Left lung (tissue), 10 donors: ENCODE data around the gene BACE1-AS. TPM values are rescaled to one million over a fixed set of nuclear protein-coding genes. Genes with fewer than 3 reads are reported as not detected.
"Not testable (repeated sequence)": the region's sequence is repeated elsewhere in the genome, so short reads cannot be mapped to it uniquely, and the experiment has no call there.

ENCODE experiments used
- ATAC-seq: fragments of 200-7000 bp; cut with Tn5 transposase; one replicate; pipeline ENCODE4 v1.9.1; 2020; ENCODE audit warnings: moderate library complexity
- DNase-seq, 4 donors: peaks; one replicate each; pipeline ENCODE4 v3.0.0-alpha.2; 2013 to 2020
- H3K27ac ChIP-seq, 2 donors: fragments of 200-600 bp; sonication (generic) in 1 of 2; one replicate each; pipeline versions ENCODE4 v1.5.0 to v1.8.0; 2020 to 2021
- H3K27me3 ChIP-seq, 2 donors: fragments of 200-600 bp; sonication (generic) in 1 of 2; one replicate each; pipeline versions ENCODE4 v1.5.0 to v1.8.0; 2020 to 2021
- H3K36me3 ChIP-seq, 2 donors: fragments of 200-600 bp; sonication (generic) in 1 of 2; one replicate each; pipeline versions ENCODE4 v1.5.0 to v1.8.0; 2020 to 2021
- H3K4me1 ChIP-seq, 2 donors: fragments of 200-600 bp; one replicate each; pipeline ENCODE4 v1.8.0; 2021
- H3K4me3 ChIP-seq, 2 donors: fragments of 200-600 bp; sonication (generic) in 1 of 2; one replicate each; pipeline versions ENCODE4 v1.5.0 to v1.8.0; 2020 to 2021; ENCODE audit warnings: mild to moderate bottlenecking in 1 of 2
- H3K9me3 ChIP-seq, 2 donors: fragments of 200-600 bp; sonication (generic) in 1 of 2; one replicate each; pipeline versions ENCODE4 v1.5.0 to v1.8.0; 2020 to 2021
- CTCF ChIP-seq, 2 donors: fragments of 200-600 bp; sonication (generic) in 1 of 2; IDR thresholded peaks; one replicate each; pipeline versions ENCODE4 v1.5.0 to v1.8.0; 2021; ENCODE audit warnings: antibody characterized with exemption in 2 of 2
- intact Hi-C, 2 donors: fragments of 100-400 bp; cut with DNase I; formaldehyde crosslinking; loops; one replicate each; pipeline versions ENCODE4 v1.11.2 to v1.14.2; 2022
- polyA plus RNA-seq, 6 donors: library from polyadenylated mRNA; unstranded; fragments of 120-200 nt; gene quantifications; one replicate each; pipeline ENCODE4 v1.2.1, GENCODE V29; 2013; ENCODE audit not compliant: insufficient read length in 6 of 6
- total RNA-seq, 2 donors: library from RNA; stranded (reverse); fragmentation: NEBNext Ultra II Directional; extraction: Animal tissue kit (Norgen Biotek cat#: 25700); gene quantifications; one replicate each; pipeline ENCODE4 v1.2.1, GENCODE V29; 2021
- donor health status: DM: no; HTN: yes; CAD: no.
- donor health status: DM: no; HTN: no; CAD: no.

The BACE1-AS gene
- total and polyA plus RNA-seq, 8 donors, result 6.4 to 24.3 (median 21.6) TPM

- intact Hi-C loops, result no loop called here
- Histone ChIP-seq H3K27ac (no peak overlapping the region), H3K36me3 (peaks cover 0 to 37% of the 10 kb centered on the region in 2 donors), H3K4me3 (no peak overlapping the region), H3K27me3 (no peaks in the 10 kb centered on the region), H3K4me1 (no peaks in the 10 kb centered on the region), H3K9me3 (no peaks in the 10 kb centered on the region)
- ATAC-seq (no peak), DNase-seq (no peak)
- no peak for TF ChIP-seq CTCF (IDR thresholded peaks at IDR 0.05)
These were observed 35.2 kb upstream of the BACE1-AS start for GRCh38 chr11:117255966-117256365.

- intact Hi-C loops, result no loop called here
- H3K36me3 ChIP-seq, result peaks cover 0 to 43% of the 10 kb centered on the region in 2 donors
- peak; percentile 27 for ATAC-seq
These were observed 34.6 kb upstream of the BACE1-AS start for GRCh38 chr11:117256573-117256972.

GRCh38 chr11:117258576-117258975 is 32.6 kb upstream of the BACE1-AS start:
- Histone ChIP-seq H3K4me3 (no peak overlapping the region), H3K9me3 (no peaks in the 10 kb centered on the region), H3K36me3 (peaks cover 0 to 36% of the 10 kb centered on the region in 2 donors), H3K27ac (no peak overlapping the region), H3K27me3 (no peaks in the 10 kb centered on the region), H3K4me1 (no peaks in the 10 kb centered on the region)
- intact Hi-C loops, result no loop called here
- ATAC-seq, result no peak
- no peak for TF ChIP-seq CTCF (IDR thresholded peaks at IDR 0.05)
- no peak for DNase-seq

More at GRCh38 chr11:117256573-117256972, 34.6 kb upstream of the BACE1-AS start:
- no peak overlapping the region for H3K27ac ChIP-seq
- no peaks in the 10 kb centered on the region for H3K27me3 ChIP-seq
- H3K4me1 ChIP-seq, result no peaks in the 10 kb centered on the region
- no peak for DNase-seq
- TF ChIP-seq CTCF (IDR thresholded peaks at IDR 0.05), result no peak
- no peaks in the 10 kb centered on the region for H3K9me3 ChIP-seq
- no peak overlapping the region for H3K4me3 ChIP-seq

- intact Hi-C loops, result no loop called here
- no peaks in the 10 kb centered on the region for H3K27me3 ChIP-seq
- TF ChIP-seq CTCF (IDR thresholded peaks at IDR 0.05), result no peak
- ATAC-seq (no peak), DNase-seq (no peak)
- no peak overlapping the region for H3K27ac ChIP-seq
- no peaks in the 10 kb centered on the region for H3K9me3 ChIP-seq
- H3K4me1 ChIP-seq, result no peaks in the 10 kb centered on the region
- peaks cover 0 to 27% of the 10 kb centered on the region in 2 donors for H3K36me3 ChIP-seq
- H3K4me3 ChIP-seq, result no peak overlapping the region
These were observed 31.7 kb upstream of the BACE1-AS start for GRCh38 chr11:117259417-117259816.

- H3K27me3 ChIP-seq, intact Hi-C loops, DNase-seq, H3K27ac ChIP-seq, ATAC-seq, H3K9me3 ChIP-seq, H3K4me3 ChIP-seq, H3K4me1 ChIP-seq: not testable (repeated sequence)
- peaks cover 0 to 34% of the 10 kb centered on the region in 2 donors for H3K36me3 ChIP-seq
These were observed 26.4 kb upstream of the BACE1-AS start for GRCh38 chr11:117264624-117265323.

- Histone ChIP-seq H3K27me3 (no peaks in the 10 kb centered on the region), H3K4me3 (no peak overlapping the region), H3K4me1 (no peaks in the 10 kb centered on the region), H3K36me3 (peaks cover 0 to 27% of the 10 kb centered on the region in 2 donors), H3K9me3 (no peaks in the 10 kb centered on the region), H3K27ac (no peak overlapping the region)
- intact Hi-C loops, result no loop called here
- TF ChIP-seq CTCF (IDR thresholded peaks at IDR 0.05), result no peak
- DNase-seq (no peak), ATAC-seq (no peak)
These were observed 25.4 kb upstream of the BACE1-AS start for GRCh38 chr11:117265745-117266144.
